H1 (cell line): ENCODE measurements around the gene CUEDC2. TPM values are rescaled to one million over a fixed set of nuclear protein-coding genes. Genes with fewer than 3 reads are reported as not detected.

ENCODE experiments used
- CTCF ChIA-PET: fragments of 300-600 bp; sonication (Branson Sonifier 250); formaldehyde crosslinking; loops from one replicate; lab custom pipeline; 2021; ENCODE audit not compliant: partially characterized antibody; lab: Charles Lee
- POLR2A ChIA-PET: fragments of 300-600 bp; sonication (Branson Sonifier 250); formaldehyde crosslinking; loops from one replicate; lab custom pipeline; 2021; ENCODE audit warnings: inconsistent platforms; ENCODE audit not compliant: partially characterized antibody; lab: Charles Lee
- DNase-seq, 2 experiments: peaks; one replicate each; pipeline versions ENCODE4 v3.0.0 to v3.0.0-alpha.2; 2010 to 2022; ENCODE audit warnings: low spot score in 2 of 2, low read depth in 1 of 2, mixed read lengths in 1 of 2
- FAIRE-seq: peaks from 2 replicates; lab custom pipeline; 2011; peaks lifted over from hg19 to GRCh38; lab: Jason Lieb, UNC
- H2AFZ ChIP-seq: 2 replicates; pipeline ENCODE4 v1.8.1; 2012; ENCODE audit warnings: low read length, inconsistent platforms
- H2AK5ac ChIP-seq: 2 replicates; pipeline ENCODE4 v1.6.1; 2013; ENCODE audit warnings: low read depth, low read length
- H2BK120ac ChIP-seq: replicated peaks from 2 replicates; pipeline ENCODE3; 2013; ENCODE audit warnings: low read depth, low read length, inconsistent platforms
- H2BK12ac ChIP-seq: 2 replicates; pipeline ENCODE4 v1.6.1; 2013; ENCODE audit warnings: low read depth, low read length
- H2BK15ac ChIP-seq: 2 replicates; pipeline ENCODE4 v1.6.1; 2013; ENCODE audit warnings: low read length
- H2BK20ac ChIP-seq: 2 replicates; pipeline ENCODE4 v1.6.1; 2013; ENCODE audit warnings: low read length
- H2BK5ac ChIP-seq: 2 replicates; pipeline ENCODE4 v1.6.1; 2013; ENCODE audit warnings: low read depth, low read length
- H3K14ac ChIP-seq: 2 replicates; pipeline ENCODE4 v1.6.1; 2013; ENCODE audit warnings: inconsistent platforms; ENCODE audit not compliant: insufficient read length
- H3K18ac ChIP-seq: 2 replicates; pipeline ENCODE4 v1.6.1; 2013; ENCODE audit warnings: low read length; ENCODE audit errors: extremely low read depth
- H3K23ac ChIP-seq: 2 replicates; pipeline ENCODE4 v1.6.1; 2013; ENCODE audit warnings: inconsistent platforms; ENCODE audit not compliant: insufficient read length
- H3K23me2 ChIP-seq: 2 replicates; pipeline ENCODE4 v1.6.1; 2013; ENCODE audit warnings: low read depth, low read length
- H3K27ac ChIP-seq: 2 replicates; pipeline ENCODE4 v1.6.1; 2011; ENCODE audit warnings: low read depth, low read length, inconsistent platforms
- H3K27me3 ChIP-seq, 4 experiments: replicated peaks in 1 of 4; 1 replicate in 1 of 4; 2 replicates in 3 of 4; pipeline versions ENCODE4 v1.6.1 to v1.8.1; 2011 to 2013; ENCODE audit warnings: low read length in 3 of 4, mild to moderate bottlenecking in 3 of 4, inconsistent platforms in 2 of 4, mixed read lengths in 2 of 4, moderate library complexity in 1 of 4; ENCODE audit not compliant: control insufficient read depth in 3 of 4, insufficient read depth in 3 of 4; ENCODE audit errors: extremely low read depth in 1 of 4
- H3K36me3 ChIP-seq, 4 experiments: 2 replicates each; pipeline versions ENCODE4 v1.6.1 to v1.8.1; 2011 to 2013; ENCODE audit warnings: mild to moderate bottlenecking in 4 of 4, low read length in 3 of 4, moderate library complexity in 2 of 4, control low read depth in 1 of 4, inconsistent platforms in 1 of 4; ENCODE audit not compliant: insufficient read depth in 4 of 4, control insufficient read depth in 2 of 4
- H3K4ac ChIP-seq: replicated peaks from 2 replicates; pipeline ENCODE3; 2013; ENCODE audit warnings: low read length, low read depth, mixed read lengths, inconsistent platforms; ENCODE audit not compliant: insufficient read length
- H3K4me1 ChIP-seq, 4 experiments: replicated peaks in 1 of 4; 1 replicate in 1 of 4; 2 replicates in 3 of 4; pipeline versions ENCODE4 v1.6.1 to v1.8.1; 2011 to 2013; ENCODE audit warnings: low read length in 3 of 4, inconsistent platforms in 2 of 4, mixed read lengths in 1 of 4; ENCODE audit not compliant: insufficient read depth in 4 of 4, control insufficient read depth in 3 of 4
- H3K4me2 ChIP-seq, 2 experiments: 2 replicates each; pipeline versions ENCODE4 v1.6.1 to v1.8.1; 2011 to 2013; ENCODE audit warnings: low read depth in 2 of 2, low read length in 2 of 2, control low read depth in 1 of 2, inconsistent platforms in 1 of 2, mild to moderate bottlenecking in 1 of 2; ENCODE audit not compliant: insufficient read depth in 1 of 2
- H3K4me3 ChIP-seq, 4 experiments: fragments of 200-600, 300-600 bp in 1 of 4; sonication (generic), shearing (Covaris generic), sonication (Bioruptor Twin) in 1 of 4; 2 replicates each; pipeline versions ENCODE4 v1.5.1 to v1.8.1; 2011 to 2016; ENCODE audit warnings: low read length in 4 of 4, low read depth in 3 of 4, control low read depth in 2 of 4, inconsistent platforms in 2 of 4, mild to moderate bottlenecking in 2 of 4, mixed read lengths in 1 of 4, moderate library complexity in 1 of 4; ENCODE audit not compliant: insufficient read depth in 2 of 4; ENCODE audit errors: extremely low read depth in 1 of 4
- H3K56ac ChIP-seq: replicated peaks from 2 replicates; pipeline ENCODE3; 2013; ENCODE audit warnings: low read depth, mild to moderate bottlenecking, mixed read lengths, low read length, inconsistent platforms; ENCODE audit not compliant: insufficient read length
- H3K79me1 ChIP-seq: 2 replicates; pipeline ENCODE4 v1.6.1; 2013; ENCODE audit warnings: low read depth, low read length, control low read depth
- H3K79me2 ChIP-seq, 2 experiments: 2 replicates each; pipeline versions ENCODE4 v1.6.1 to v1.8.1; 2012 to 2013; ENCODE audit warnings: low read length in 2 of 2, mild to moderate bottlenecking in 2 of 2, inconsistent platforms in 1 of 2; ENCODE audit not compliant: insufficient read depth in 2 of 2, control insufficient read depth in 1 of 2
- H3K9ac ChIP-seq, 4 experiments: replicated peaks in 1 of 4; 1 replicate in 1 of 4; 2 replicates in 3 of 4; pipeline versions ENCODE4 v1.6.1 to v1.8.1; 2011 to 2013; ENCODE audit warnings: low read depth in 3 of 4, low read length in 3 of 4, control low read depth in 2 of 4, mild to moderate bottlenecking in 2 of 4, moderate library complexity in 2 of 4, inconsistent platforms in 1 of 4; ENCODE audit errors: extremely low read depth in 1 of 4
- H3K9me3 ChIP-seq, 2 experiments: 2 replicates each; pipeline versions ENCODE4 v1.6.1 to v1.8.1; 2012 to 2013; ENCODE audit warnings: mild to moderate bottlenecking in 2 of 2, moderate library complexity in 2 of 2, control low read depth in 1 of 2, inconsistent platforms in 1 of 2, low read depth in 1 of 2, low read length in 1 of 2, mixed read lengths in 1 of 2; ENCODE audit not compliant: insufficient read depth in 2 of 2
- H4K20me1 ChIP-seq, 2 experiments: replicated peaks in 1 of 2; 2 replicates each; pipeline versions ENCODE3 to v1.8.1; 2011 to 2013; ENCODE audit warnings: inconsistent platforms in 2 of 2, low read length in 2 of 2, mild to moderate bottlenecking in 1 of 2; ENCODE audit not compliant: insufficient read depth in 2 of 2, control insufficient read depth in 1 of 2
- H4K5ac ChIP-seq: 2 replicates; pipeline ENCODE4 v1.6.1; 2013; ENCODE audit warnings: low read length, low read depth, mixed read lengths, inconsistent platforms; ENCODE audit not compliant: insufficient read length
- H4K8ac ChIP-seq: 2 replicates; pipeline ENCODE4 v1.8.0; 2013; ENCODE audit warnings: mild to moderate bottlenecking, moderate library complexity, low read length, inconsistent platforms; ENCODE audit not compliant: insufficient read depth; ENCODE audit errors: extremely low read depth
- H4K91ac ChIP-seq: replicated peaks from 2 replicates; pipeline ENCODE3; 2013; ENCODE audit warnings: low read length, mixed read lengths, inconsistent platforms; ENCODE audit not compliant: insufficient read length
- ATF3 ChIP-seq: IDR thresholded peaks from 2 replicates; pipeline ENCODE4 v1.6.1; 2011; ENCODE audit warnings: low read depth, mild to moderate bottlenecking, low read length; ENCODE audit not compliant: insufficient read depth
- KDM1A ChIP-seq: fragments of 200-600, 300-600 bp; sonication (generic); IDR thresholded peaks from 2 replicates; pipeline ENCODE4 v1.7.1; 2016; ENCODE audit warnings: mild to moderate bottlenecking, low read length, borderline replicate concordance
- POLR2A ChIP-seq, 2 experiments: IDR thresholded peaks; 1 replicate in 1 of 2; 2 replicates in 1 of 2; pipeline ENCODE4 v1.6.1; 2011; ENCODE audit warnings: low read depth in 2 of 2, low read length in 2 of 2, mild to moderate bottlenecking in 2 of 2; ENCODE audit errors: control extremely low read depth in 1 of 2
- SIRT6 ChIP-seq: IDR thresholded peaks from one replicate; pipeline ENCODE4 v1.7.1; 2012; ENCODE audit warnings: low read length, inconsistent platforms
- SRF ChIP-seq: IDR thresholded peaks from 2 replicates; pipeline ENCODE4 v1.6.1; 2011; ENCODE audit warnings: mild to moderate bottlenecking, low read depth, low read length, moderate library complexity
- SUZ12 ChIP-seq: fragments of 200-600 bp; sonication (generic); IDR thresholded peaks from 2 replicates; pipeline ENCODE4 v1.6.1; 2012; ENCODE audit warnings: mild to moderate bottlenecking, inconsistent platforms, low read length, moderate library complexity, mixed read lengths
- TCF12 ChIP-seq: IDR thresholded peaks from 2 replicates; pipeline ENCODE4 v1.6.1; 2011; ENCODE audit warnings: low read depth, mild to moderate bottlenecking, low read length
- TEAD4 ChIP-seq: IDR thresholded peaks from 2 replicates; pipeline ENCODE4 v1.6.1; 2012; ENCODE audit warnings: low read depth, low read length, inconsistent platforms, mixed read lengths
- WGBS, 2 experiments: shearing (Covaris generic) in 1 of 2; methylation state at CpG; one replicate each; pipeline versions ENCODE4 v1.1.6 to v1.1.7; 2013 to 2015; ENCODE audit warnings: low lambda C conversion rate in 2 of 2, mixed read lengths in 2 of 2, inconsistent platforms in 1 of 2, low coverage in 1 of 2, missing lambda C conversion rate in 1 of 2; ENCODE audit not compliant: insufficient replicate concordance in 2 of 2, insufficient coverage in 1 of 2, insufficient read length in 1 of 2; ENCODE audit errors: extremely low coverage in 1 of 2, missing lambda C conversion rate in 1 of 2; 5-methylcytosine and 5-hydroxymethylcytosine counted together
- polyA plus RNA-seq, 7 experiments: library from polyadenylated mRNA; depleted of rRNA in 3 of 7; stranded (reverse) in 5 of 7; unstranded in 2 of 7; fragments of >200 nt in 5 of 7; fragments of 200-250 nt in 2 of 7; gene quantifications; 1 replicate in 5 of 7; 2 replicates in 1 of 7; 4 replicates in 1 of 7; pipeline versions ENCODE4 v1.2.1 to v1.2.3, GENCODE V29; 2011 to 2013; ENCODE audit warnings: missing spikeins in 2 of 7, mixed read lengths in 2 of 7
- total RNA-seq: library from RNA; stranded (reverse); fragmentation: NEBNext Ultra II Directional; extraction: Animal tissue kit (Norgen Biotek cat#: 25700); gene quantifications from 2 replicates; pipeline ENCODE4 v1.2.1, GENCODE V29; 2021

Gene CUEDC2
- total and polyA plus RNA-seq, 2 of the 8 experiments (the other 6 are each of a cell fraction or from before 2014, with no cell fraction given) = 41.7 to 55.2 TPM

GRCh38 chr10:102416283-102416682 is 16.1 kb downstream of the CUEDC2 start:
- WGBS, 2 experiments = 74% methylated on average over 9 of the region's 9 CpGs; no CpG with 5 or more reads in 1 of the 2 experiments
- Histone ChIP-seq H2BK5ac (no peak overlapping the region), H2BK120ac (no peak overlapping the region), H2AFZ (no peak overlapping the region), H4K8ac (no peak overlapping the region), H4K5ac (no peak overlapping the region), H3K9ac (0 out of 7 replicates have a peak overlapping the region, but pooled peaks of 1 of the 4 experiments have one; percentile 11), H3K4me3 (no peak overlapping the region), H4K20me1 (no peaks in the 10 kb centered on the region), H3K18ac (no peak overlapping the region), H3K9me3 (no peaks in the 10 kb centered on the region), H3K56ac (no peak overlapping the region), H3K27ac (no peak overlapping the region), H3K4ac (no peak overlapping the region), H4K91ac (no peak overlapping the region), H3K36me3 (no peaks in the 10 kb centered on the region), H3K79me2 (no peaks in the 10 kb centered on the region), H2BK12ac (no peak overlapping the region), H3K14ac (no peak overlapping the region), H3K4me2 (no peak overlapping the region), H3K27me3 (peaks cover 0 to 12% (median 12%) of the 10 kb centered on the region in 4 experiments; a peak in 6 of 7 replicates), H3K4me1 (peaks cover 7 to 19% (median 8%) of the 10 kb centered on the region in 4 experiments), H2AK5ac (no peak overlapping the region), H3K23ac (no peak overlapping the region), H2BK20ac (no peak overlapping the region), H3K79me1 (no peaks in the 10 kb centered on the region), H2BK15ac (no peak overlapping the region), H3K23me2 (peaks cover 24% of the 10 kb centered on the region)
- DNase-seq (no peak), FAIRE-seq (no peak)
- CTCF ChIA-PET = interaction anchor here (10.1 kb wide), 1 partner anchor 17 kb away, joined by 205 read pairs; the partner anchor contains the start of gene NFKB2
- POLR2A ChIA-PET = no interaction called here
- TF ChIP-seq TEAD4 (no peak), SIRT6 (no peak), ATF3 (no peak), TCF12 (no peak), POLR2A (IDR thresholded peaks at IDR 0.05; ENCODE audit: control extremely low read depth in 1 of 2, low read depth in 2 of 2, low read length in 2 of 2) (no peak), SUZ12 (no peak), SRF (no peak), KDM1A (no peak)
